T-cell (primary cell): ENCODE results near the gene ACOX2. TPM values are rescaled to one million over a fixed set of nuclear protein-coding genes. Genes with fewer than 3 reads are reported as not detected.

ENCODE experiments used
- ATAC-seq, 4 experiments: fragments of 200-7000 bp in 3 of 4; fragments of 150-1000 bp in 1 of 4; cut with Tn5 transposase; replicated peaks in 1 of 4; 1 replicate in 3 of 4; 2 replicates in 1 of 4; pipeline ENCODE4 v1.10.0; 2021; ENCODE audit warnings: moderate library complexity in 3 of 4, mild to moderate bottlenecking in 2 of 4, moderate number of reproducible peaks in 1 of 4
- CTCF ChIA-PET, 2 donors: fragments of 300-600 bp; sonication (Branson Sonifier 250); formaldehyde crosslinking; loops; one replicate each; lab custom pipeline; 2022; ENCODE audit warnings: antibody characterized with exemption in 2 of 2; lab: Charles Lee
- POLR2A ChIA-PET, 2 donors: fragments of 300-600 bp; sonication (Branson Sonifier 250); formaldehyde crosslinking; loops; one replicate each; lab custom pipeline; 2022; ENCODE audit warnings: antibody characterized with exemption in 2 of 2; lab: Charles Lee
- DNase-seq, 35 experiments: peaks; one replicate each; pipeline versions ENCODE4 v3.0.0 to v3.0.0-alpha.2; 2013 to 2023
- H3K27ac ChIP-seq: one replicate; pipeline ENCODE4 v1.5.1; 2013; ENCODE audit warnings: low read length
- H3K27me3 ChIP-seq, 2 experiments: replicated peaks in 1 of 2; 1 replicate in 1 of 2; 2 replicates in 1 of 2; pipeline versions ENCODE4 v1.6.1 to v1.7.0; 2013; ENCODE audit warnings: low read length in 1 of 2, mixed read lengths in 1 of 2; ENCODE audit not compliant: control insufficient read depth in 2 of 2, insufficient read depth in 2 of 2; ENCODE audit errors: extremely low read depth in 1 of 2
- H3K36me3 ChIP-seq, 2 donors: 1 replicate in 1 of 2; 2 replicates in 1 of 2; pipeline versions ENCODE4 v1.6.1 to v1.7.0; 2013; ENCODE audit warnings: low read length in 1 of 2; ENCODE audit not compliant: control insufficient read depth in 2 of 2, insufficient read depth in 1 of 2; ENCODE audit errors: extremely low read depth in 1 of 2
- H3K4me1 ChIP-seq, 2 experiments: 1 replicate in 1 of 2; 2 replicates in 1 of 2; pipeline versions ENCODE4 v1.6.1 to v1.7.0; 2013; ENCODE audit warnings: low read length in 2 of 2, mixed read lengths in 1 of 2; ENCODE audit not compliant: insufficient read depth in 2 of 2, control insufficient read depth in 1 of 2; ENCODE audit errors: extremely low read depth in 1 of 2
- H3K4me3 ChIP-seq, 2 donors: 1 replicate in 1 of 2; 2 replicates in 1 of 2; pipeline versions ENCODE4 v1.5.1 to v1.7.0; 2013; ENCODE audit warnings: mild to moderate bottlenecking in 2 of 2, low read length in 1 of 2, moderate library complexity in 1 of 2; ENCODE audit not compliant: control insufficient read depth in 1 of 2; ENCODE audit errors: extremely low read depth in 1 of 2
- H3K9me3 ChIP-seq: 2 replicates; pipeline ENCODE4 v1.7.0; 2013
- H3K27ac Mint-ChIP-seq, 2 donors: one replicate each; pipeline ENCODE4 v1.8.0; 2020 to 2021; ENCODE audit warnings: mild to moderate bottlenecking in 2 of 2, mixed read lengths in 2 of 2
- H3K27me3 Mint-ChIP-seq, 2 donors: one replicate each; pipeline ENCODE4 v1.8.0; 2021 to 2022; ENCODE audit warnings: mixed read lengths in 2 of 2
- H3K36me3 Mint-ChIP-seq: one replicate; pipeline ENCODE4 v1.8.0; 2021; ENCODE audit warnings: mixed read lengths
- H3K4me1 Mint-ChIP-seq, 3 donors: one replicate each; pipeline ENCODE4 v1.8.0; 2020 to 2022; ENCODE audit warnings: mixed read lengths in 3 of 3, mild to moderate bottlenecking in 1 of 3
- H3K4me3 Mint-ChIP-seq, 3 donors: one replicate each; pipeline ENCODE4 v1.8.0; 2020 to 2022; ENCODE audit warnings: mild to moderate bottlenecking in 3 of 3, mixed read lengths in 3 of 3, moderate library complexity in 3 of 3
- H3K9me3 Mint-ChIP-seq, 3 donors: one replicate each; pipeline ENCODE4 v1.8.0; 2020 to 2022; ENCODE audit warnings: mixed read lengths in 3 of 3
- WGBS: methylation state at CpG from one replicate; pipeline ENCODE4 v1.1.5; 2013; ENCODE audit warnings: missing lambda C conversion rate; ENCODE audit not compliant: insufficient coverage; 5-methylcytosine and 5-hydroxymethylcytosine counted together
- total RNA-seq, 35 experiments: library from RNA in 6 of 35; stranded (reverse) in 6 of 35; fragments of 120-200 nt in 1 of 35; gene quantifications; one replicate each; pipeline versions ENCODE4 v1.2.1 to v1.2.4 and lab custom pipeline; 2013 to 2026

The ACOX2 gene
- total RNA-seq, result under 1 TPM in 1 of 5 donors, not detected in 4; 0.23 TPM
- total RNA-seq (2013), result not detected
- total RNA-seq (lab: John Stamatoyannopoulos, UW), result 0 to 0.12 (median 0) reads per million in 29 experiments

DNA sequence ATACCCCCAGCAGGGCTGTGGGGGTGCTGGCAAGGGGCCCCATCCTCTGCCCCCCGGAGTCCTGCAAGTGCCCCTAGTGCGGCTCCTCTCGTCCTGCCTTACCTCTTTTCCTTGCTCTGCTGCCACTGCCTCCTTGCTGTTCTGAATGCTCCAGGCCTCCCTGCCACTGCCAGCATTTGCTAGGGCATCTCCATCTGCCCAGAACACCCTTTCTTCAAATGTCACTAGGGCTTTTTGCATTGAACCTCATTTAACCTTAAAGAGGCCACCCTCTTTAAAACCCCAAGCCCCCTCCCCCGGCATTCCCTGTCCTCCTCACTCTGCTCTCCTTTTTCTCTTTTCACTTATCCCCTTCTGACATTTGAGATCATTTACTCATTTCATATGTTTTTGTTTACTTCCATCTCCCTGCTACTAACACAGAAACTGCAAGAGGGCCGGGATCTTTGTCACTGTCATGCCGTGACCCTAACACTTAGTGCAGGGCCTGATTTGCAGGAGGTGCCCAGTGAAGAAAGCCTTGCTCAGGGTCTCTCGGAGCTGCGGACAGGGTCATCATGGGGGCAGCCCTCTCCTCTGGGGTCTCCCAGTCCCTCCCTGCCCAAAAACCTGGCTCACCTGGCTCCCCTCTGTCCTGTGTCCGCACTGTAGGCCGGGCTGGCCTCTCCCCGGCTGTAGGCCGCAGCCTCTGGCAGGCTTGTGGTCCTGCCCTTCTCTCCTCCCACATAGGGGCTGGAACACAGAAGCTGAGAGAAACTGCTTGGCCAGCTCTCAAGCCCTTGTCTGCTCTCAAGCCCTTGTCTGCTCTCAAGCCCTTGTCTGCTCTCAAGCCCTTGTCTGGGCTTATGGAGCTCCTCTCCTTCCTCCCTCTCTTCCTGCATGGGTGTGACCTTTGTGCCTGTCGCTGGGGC lies at the start of gene ACOX2:
Gene ACOX2, minus strand, starts transcription at position 690 of the 911 bp plus-strand sequence. CDS start 2,084 bp downstream, outside the sequence.
- H3K9me3 ChIP-seq, result no peaks in the 10 kb centered on the region
- Mint-ChIP-seq H3K27ac (no peak within 1 kb of the TSS), H3K9me3 (no peaks in the 10 kb centered on the region), H3K4me1 (peaks cover 6 to 10% (median 7%) of the 10 kb centered on the region in 3 donors), H3K4me3 (no peak within 1 kb of the TSS), H3K36me3 (no peaks in the 10 kb centered on the region), H3K27me3 (no peaks in the 10 kb centered on the region)
- DNase-seq (no peak), ATAC-seq (no peak)
- 86% methylated on average over 12 of the region's 13 CpGs for WGBS
- no peaks in the 10 kb centered on the region for H3K27me3 ChIP-seq
- no peak within 1 kb of the TSS for H3K4me3 ChIP-seq
- peaks cover 0 to 7% of the 10 kb centered on the region in 2 experiments for H3K4me1 ChIP-seq
- ChIA-PET CTCF (no interaction called here), POLR2A (no interaction called here)
- no peaks in the 10 kb centered on the region for H3K36me3 ChIP-seq
- H3K27ac ChIP-seq, result no peak within 1 kb of the TSS

DNA sequence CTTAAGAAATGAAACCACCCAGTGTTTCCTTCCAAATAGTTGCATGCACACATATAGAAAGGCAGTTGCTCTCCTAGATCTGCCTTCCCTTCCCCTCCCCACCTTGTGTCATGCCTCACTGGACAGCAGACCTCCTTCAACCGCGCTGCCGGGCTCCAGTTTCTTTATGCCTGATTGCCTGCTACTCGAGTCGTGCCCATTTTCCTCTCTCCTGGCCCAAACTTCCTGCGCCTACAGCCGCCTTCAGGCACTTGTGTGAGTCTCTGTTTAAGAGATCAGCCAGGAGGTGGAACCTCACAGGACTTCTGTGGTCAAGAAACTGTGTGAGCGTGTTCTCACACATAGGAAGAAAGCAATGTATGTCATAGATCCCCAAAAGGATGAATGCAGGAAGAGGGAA lies 49.0 kb upstream of the ACOX2 start:
- Mint-ChIP-seq H3K4me3 (peak overlapping the region; percentile 87 to 97 (median 88)), H3K9me3 (no peaks in the 10 kb centered on the region), H3K27ac (no peak overlapping the region), H3K27me3 (peaks cover 34 to 50% of the 10 kb centered on the region in 2 donors), H3K4me1 (peaks cover 20 to 21% (median 20%) of the 10 kb centered on the region in 3 donors), H3K36me3 (no peaks in the 10 kb centered on the region)
- Histone ChIP-seq H3K27me3 (peaks cover 14 to 44% of the 10 kb centered on the region in 2 experiments), H3K4me1 (no peaks in the 10 kb centered on the region), H3K27ac (no peak overlapping the region), H3K36me3 (no peaks in the 10 kb centered on the region), H3K4me3 (peak overlapping the region in 1 of 2 donors; percentile 55), H3K9me3 (no peaks in the 10 kb centered on the region)
- DNase-seq (no peak), ATAC-seq (no peak)
- CTCF ChIA-PET, result interaction anchor here in 1 of 2 donors (0.6 kb wide), 1 partner anchor 16 kb away, joined by 3 read pairs; no protein-coding TSS in a partner anchor
- POLR2A ChIA-PET, result no interaction called here
- 31% methylated on average over 4 of the region's 8 CpGs for WGBS

DNA sequence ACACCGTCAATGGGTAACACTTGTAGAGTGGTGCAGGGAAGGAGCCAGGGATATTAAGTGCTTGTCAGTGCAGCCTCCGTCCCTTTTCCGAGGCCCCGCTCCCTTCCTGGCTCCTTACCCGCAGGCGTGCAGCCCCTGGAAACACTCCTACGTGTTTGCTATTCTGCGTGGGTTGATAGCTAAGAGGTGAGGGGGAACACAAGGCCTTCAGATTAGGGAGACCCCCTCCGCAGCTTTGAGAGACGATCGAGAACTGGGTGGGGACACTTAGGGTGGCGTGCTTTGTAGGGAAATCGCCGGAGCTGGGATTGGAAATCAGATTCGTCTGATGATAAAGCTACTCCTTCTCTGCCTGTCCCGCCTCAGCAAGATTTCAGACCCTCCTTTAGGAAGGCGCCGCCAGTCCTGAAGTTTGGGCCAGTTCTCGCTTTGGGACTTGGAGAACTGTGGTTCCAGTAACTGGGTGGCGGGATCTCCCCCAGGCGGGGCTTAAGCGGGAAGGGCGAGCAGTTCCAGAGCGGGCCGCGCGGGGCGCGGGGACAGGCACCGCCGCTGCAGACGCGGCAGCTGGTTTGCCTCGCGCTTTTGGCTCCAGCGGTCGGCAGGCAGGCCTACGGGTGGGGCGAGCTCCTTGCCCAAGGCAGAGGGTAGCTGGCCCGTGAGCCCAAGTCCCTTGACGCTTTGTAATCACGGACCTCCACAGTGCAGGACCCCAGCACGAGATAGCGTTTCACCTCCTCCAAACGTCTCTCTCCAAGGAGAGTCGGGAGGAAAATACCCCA lies 48.2 kb upstream of the ACOX2 start:
- Mint-ChIP-seq H3K4me1 (peaks cover 20 to 21% (median 20%) of the 10 kb centered on the region in 3 donors), H3K9me3 (no peaks in the 10 kb centered on the region), H3K4me3 (peak overlapping the region; percentile 87 to 97 (median 88)), H3K36me3 (no peaks in the 10 kb centered on the region), H3K27me3 (peaks cover 34 to 50% of the 10 kb centered on the region in 2 donors), H3K27ac (no peak overlapping the region)
- CTCF ChIA-PET, result interaction anchor here (0.5 to 0.6 kb wide), 3 partner anchors 11 to 1571 kb away, joined by 3 to 4 read pairs (median 3); no protein-coding TSS in a partner anchor
- Histone ChIP-seq H3K27ac (no peak overlapping the region), H3K4me3 (peak overlapping the region; percentile 55 to 61), H3K4me1 (no peaks in the 10 kb centered on the region), H3K27me3 (peaks cover 14 to 46% of the 10 kb centered on the region in 2 experiments), H3K9me3 (no peaks in the 10 kb centered on the region), H3K36me3 (no peaks in the 10 kb centered on the region)
- 13% methylated on average over 38 of the region's 46 CpGs for WGBS
- POLR2A ChIA-PET, result interaction anchor here in 1 of 2 donors (0.6 kb wide), 1 partner anchor 1428 kb away, joined by 3 read pairs; no protein-coding TSS in a partner anchor
- ATAC-seq, result peak; percentile 77 to 94 (median 92)
- peak in 34 of 35 experiments; percentile 11 to 55 (median 32) for DNase-seq

DNA sequence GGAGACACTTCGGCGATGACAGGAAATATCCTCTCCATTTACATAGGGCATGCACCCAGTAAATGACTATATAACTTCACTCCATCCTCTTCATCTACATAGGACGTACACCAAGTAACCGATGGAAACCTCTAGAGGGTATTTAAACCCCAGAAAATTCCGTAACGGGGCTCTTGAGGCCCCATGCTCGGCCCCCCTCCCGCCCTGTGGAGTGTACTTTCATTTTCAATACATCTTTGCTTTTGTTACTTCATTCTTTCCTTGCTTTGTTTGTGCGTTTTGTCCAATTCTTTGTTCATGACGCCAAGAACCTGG lies 47.7 kb upstream of the ACOX2 start:
- H3K36me3 ChIP-seq, result no peaks in the 10 kb centered on the region
- H3K9me3 ChIP-seq, result no peaks in the 10 kb centered on the region
- peaks cover 34 to 50% of the 10 kb centered on the region in 2 donors for H3K27me3 Mint-ChIP-seq
- H3K4me1 Mint-ChIP-seq, result peaks cover 20 to 21% (median 20%) of the 10 kb centered on the region in 3 donors
- POLR2A ChIA-PET, result interaction anchor here in 1 of 2 donors (0.6 kb wide), 1 partner anchor 1428 kb away, joined by 3 read pairs; no protein-coding TSS in a partner anchor
- no peaks in the 10 kb centered on the region for H3K4me1 ChIP-seq
- WGBS, result 38% methylated on average over 7 of the region's 10 CpGs
- peak overlapping the region; percentile 87 to 97 (median 88) for H3K4me3 Mint-ChIP-seq
- ATAC-seq (peak in 2 of 4 experiments; percentile 11 to 26), DNase-seq (no peak)
- H3K27ac ChIP-seq, result no peak overlapping the region
- CTCF ChIA-PET, result interaction anchor here in 1 of 2 donors (0.5 kb wide), 1 partner anchor 1571 kb away, joined by 4 read pairs; no protein-coding TSS in a partner anchor
- peak overlapping the region in 1 of 2 donors; percentile 30 for H3K27ac Mint-ChIP-seq
- peak overlapping the region; percentile 55 to 61 for H3K4me3 ChIP-seq
- H3K36me3 Mint-ChIP-seq, result no peaks in the 10 kb centered on the region
- H3K9me3 Mint-ChIP-seq, result no peaks in the 10 kb centered on the region
- peaks cover 14 to 46% of the 10 kb centered on the region in 2 experiments for H3K27me3 ChIP-seq

DNA sequence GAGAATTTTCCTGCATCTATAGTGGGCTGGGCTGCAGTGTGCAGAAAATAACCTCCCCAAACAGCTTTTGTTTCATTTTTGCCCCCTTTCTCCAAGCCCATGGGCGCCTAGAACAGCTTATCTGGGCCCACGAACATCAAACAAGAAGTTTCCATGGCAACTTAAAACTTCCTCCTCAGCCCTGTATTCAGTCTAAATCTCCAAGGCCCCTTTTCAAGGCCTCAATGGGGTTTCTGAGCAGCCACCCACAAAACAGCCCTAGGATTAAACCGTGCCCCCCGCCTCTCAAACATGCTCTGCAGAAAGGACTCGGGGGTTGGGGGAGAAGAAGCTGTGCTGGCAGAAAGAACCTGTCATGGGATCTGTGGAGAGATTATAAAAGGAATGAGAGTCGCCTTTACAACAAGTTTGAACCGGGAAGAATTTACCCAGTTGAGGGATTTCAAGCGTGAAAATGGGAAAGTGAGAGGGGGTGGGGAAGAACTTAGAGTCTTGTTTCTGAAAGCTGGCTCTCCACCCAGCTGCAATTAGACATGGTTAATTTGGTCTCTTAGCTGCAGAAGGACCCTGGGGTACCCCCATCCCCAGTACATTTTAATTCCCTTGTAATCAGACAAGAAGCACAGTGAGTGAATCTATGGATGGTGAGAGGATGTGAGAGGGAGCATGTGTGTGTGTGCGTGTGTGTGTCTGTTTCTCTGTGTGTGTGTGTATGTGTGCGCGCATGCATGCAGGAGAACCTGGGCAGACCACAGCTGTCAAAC lies 44.5 kb upstream of the ACOX2 start:
- Mint-ChIP-seq H3K9me3 (no peaks in the 10 kb centered on the region), H3K4me3 (no peak overlapping the region)
- no peak for ATAC-seq

More for the DNA sequence above, 44.5 kb upstream of the ACOX2 start:
- no peak for DNase-seq
- H3K27me3 Mint-ChIP-seq, result peaks cover 24 to 36% of the 10 kb centered on the region in 2 donors
- no peak overlapping the region for H3K27ac ChIP-seq
- H3K27ac Mint-ChIP-seq, result no peak overlapping the region
- peaks cover 9 to 32% of the 10 kb centered on the region in 2 experiments for H3K27me3 ChIP-seq
- peaks cover 18 to 21% (median 19%) of the 10 kb centered on the region in 3 donors for H3K4me1 Mint-ChIP-seq
- H3K4me1 ChIP-seq, result no peaks in the 10 kb centered on the region
- no peaks in the 10 kb centered on the region for H3K36me3 ChIP-seq
- H3K4me3 ChIP-seq, result no peak overlapping the region
- WGBS, result 37% methylated on average over 3 of the region's 11 CpGs
- no peaks in the 10 kb centered on the region for H3K36me3 Mint-ChIP-seq
- ChIA-PET CTCF (no interaction called here), POLR2A (no interaction called here)
- no peaks in the 10 kb centered on the region for H3K9me3 ChIP-seq
